Measurements from ENCODE around the gene MAP3K10.

DNA sequence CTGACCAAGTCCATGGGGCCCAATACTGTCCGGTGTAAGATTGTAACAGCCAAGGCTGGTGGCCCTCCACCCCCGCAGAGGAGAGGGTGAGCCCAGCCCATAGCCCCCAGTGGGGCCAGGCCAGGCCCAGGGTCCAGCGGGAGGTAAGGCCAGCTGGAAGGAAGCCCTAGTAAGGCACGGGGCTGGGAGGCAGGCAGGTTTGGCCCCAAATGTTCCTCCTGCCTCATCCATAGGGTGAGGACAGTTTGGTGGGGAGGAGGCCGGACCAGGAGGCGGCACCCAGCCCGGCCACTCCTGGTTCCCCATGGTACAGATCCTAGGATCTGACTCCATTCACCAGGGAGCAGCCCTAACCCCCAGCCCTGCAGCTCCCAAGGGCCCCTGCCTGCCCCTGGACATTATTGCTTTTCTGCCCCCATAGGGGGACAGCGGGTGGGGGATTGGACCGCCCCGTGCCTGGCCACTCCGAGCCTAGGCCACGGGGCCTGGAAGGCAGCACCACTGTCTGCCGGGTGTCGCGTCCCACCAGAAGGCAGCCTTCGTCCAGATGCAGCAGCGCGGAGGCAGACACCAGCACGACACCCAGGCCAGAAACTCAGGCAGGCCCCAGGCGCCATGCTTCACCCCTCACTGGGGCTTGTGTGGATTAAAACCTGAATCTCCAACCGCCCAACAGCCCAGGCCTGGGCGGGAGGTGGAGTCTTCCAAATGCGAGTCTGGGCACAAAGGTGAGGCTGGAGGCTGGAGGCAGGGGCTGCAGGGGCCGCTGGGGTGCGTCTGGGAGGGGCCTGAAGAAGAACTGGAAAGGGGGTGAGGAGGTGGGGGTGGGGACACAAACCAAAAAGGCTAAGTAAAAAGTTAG lies 42.0 kb downstream of the MAP3K10 start:
- TF ChIP-seq, protein P1, sequence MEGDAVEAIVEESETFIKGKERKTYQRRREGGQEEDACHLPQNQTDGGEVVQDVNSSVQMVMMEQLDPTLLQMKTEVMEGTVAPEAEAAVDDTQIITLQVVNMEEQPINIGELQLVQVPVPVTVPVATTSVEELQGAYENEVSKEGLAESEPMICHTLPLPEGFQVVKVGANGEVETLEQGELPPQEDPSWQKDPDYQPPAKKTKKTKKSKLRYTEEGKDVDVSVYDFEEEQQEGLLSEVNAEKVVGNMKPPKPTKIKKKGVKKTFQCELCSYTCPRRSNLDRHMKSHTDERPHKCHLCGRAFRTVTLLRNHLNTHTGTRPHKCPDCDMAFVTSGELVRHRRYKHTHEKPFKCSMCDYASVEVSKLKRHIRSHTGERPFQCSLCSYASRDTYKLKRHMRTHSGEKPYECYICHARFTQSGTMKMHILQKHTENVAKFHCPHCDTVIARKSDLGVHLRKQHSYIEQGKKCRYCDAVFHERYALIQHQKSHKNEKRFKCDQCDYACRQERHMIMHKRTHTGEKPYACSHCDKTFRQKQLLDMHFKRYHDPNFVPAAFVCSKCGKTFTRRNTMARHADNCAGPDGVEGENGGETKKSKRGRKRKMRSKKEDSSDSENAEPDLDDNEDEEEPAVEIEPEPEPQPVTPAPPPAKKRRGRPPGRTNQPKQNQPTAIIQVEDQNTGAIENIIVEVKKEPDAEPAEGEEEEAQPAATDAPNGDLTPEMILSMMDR (conservative IDR thresholded peaks at IDR 0.05; ENCODE audit: low read depth, low read length) = no peak
- no peak for TF ChIP-seq EZH2 (IDR thresholded peaks at IDR 0.05; ENCODE audit: low read length, unreplicated experiment)
- no peak for TF ChIP-seq EZH2phosphoT487 (IDR thresholded peaks at IDR 0.05; ENCODE audit: borderline replicate concordance, low read length)
